NCI-H460 (cell line): ENCODE results near the gene GTF3C2. TPM values are rescaled to one million over a fixed set of nuclear protein-coding genes. Genes with fewer than 3 reads are reported as not detected.
"Not testable (repeated sequence)": the region's sequence is repeated elsewhere in the genome, so short reads cannot be mapped to it uniquely, and the experiment has no call there.

ENCODE experiments used
- DNase-seq: peaks from one replicate; pipeline ENCODE4 v3.0.0-alpha.2; 2016; ENCODE audit warnings: low read depth; ENCODE audit errors: extremely low read depth
- total RNA-seq: library from RNA; depleted of rRNA; stranded (reverse); fragments of >200 nt; shearing (Covaris generic); gene quantifications from 2 replicates; pipeline ENCODE4 v1.2.3, GENCODE V29; 2014; rRNA removed

The GTF3C2 gene
- total RNA-seq, 1 experiment from 2014 or later: 66.5 TPM

DNA sequence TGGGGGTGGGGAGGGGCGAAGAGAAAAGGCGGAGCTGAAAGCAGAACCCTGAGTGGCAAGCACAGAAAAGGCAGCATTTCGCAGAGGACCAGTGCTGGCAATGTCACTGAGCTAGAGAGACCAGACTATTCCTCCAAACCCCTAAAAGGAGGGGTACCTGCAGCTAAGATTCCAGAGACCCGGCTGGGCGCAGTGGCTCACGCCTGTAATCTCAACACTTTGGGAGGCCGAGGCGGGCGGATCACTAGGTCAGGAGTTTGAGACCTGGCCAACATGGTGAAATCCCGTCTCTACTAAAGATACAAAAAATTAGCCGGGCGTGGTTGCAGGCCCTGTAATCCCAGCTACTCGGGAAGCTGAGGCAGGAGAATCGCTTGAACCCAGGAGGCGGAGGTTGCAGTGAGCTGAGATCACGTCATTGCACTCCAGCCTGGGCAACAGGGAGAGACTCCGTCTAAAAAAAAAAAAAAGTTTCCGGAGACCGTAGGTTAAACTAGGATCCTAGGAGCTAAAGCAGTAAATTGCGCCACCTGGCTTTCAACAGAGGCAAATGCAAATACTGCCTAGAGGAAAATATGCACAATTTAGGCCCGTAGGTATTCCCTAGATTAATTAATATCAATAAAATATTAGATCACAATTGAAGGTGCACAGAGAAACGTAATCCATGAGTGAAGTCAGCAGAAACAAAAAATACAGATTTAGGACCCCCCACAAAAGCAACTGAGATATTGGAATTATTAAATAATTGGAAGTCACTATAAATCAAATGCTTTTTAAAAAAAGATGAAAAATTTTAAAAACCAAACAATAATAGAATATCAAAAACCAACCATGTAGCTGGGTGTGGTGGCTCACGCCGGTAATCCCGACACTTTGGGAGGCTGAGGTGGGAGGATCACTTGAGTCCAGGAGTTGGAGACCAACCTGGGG is 53.2 kb downstream of the GTF3C2 start:
- peak; percentile 78 for DNase-seq

- not testable (repeated sequence) for DNase-seq
Measured at GRCh38 chr2:27300606-27301005, 56.0 kb downstream of the GTF3C2 start.

DNA sequence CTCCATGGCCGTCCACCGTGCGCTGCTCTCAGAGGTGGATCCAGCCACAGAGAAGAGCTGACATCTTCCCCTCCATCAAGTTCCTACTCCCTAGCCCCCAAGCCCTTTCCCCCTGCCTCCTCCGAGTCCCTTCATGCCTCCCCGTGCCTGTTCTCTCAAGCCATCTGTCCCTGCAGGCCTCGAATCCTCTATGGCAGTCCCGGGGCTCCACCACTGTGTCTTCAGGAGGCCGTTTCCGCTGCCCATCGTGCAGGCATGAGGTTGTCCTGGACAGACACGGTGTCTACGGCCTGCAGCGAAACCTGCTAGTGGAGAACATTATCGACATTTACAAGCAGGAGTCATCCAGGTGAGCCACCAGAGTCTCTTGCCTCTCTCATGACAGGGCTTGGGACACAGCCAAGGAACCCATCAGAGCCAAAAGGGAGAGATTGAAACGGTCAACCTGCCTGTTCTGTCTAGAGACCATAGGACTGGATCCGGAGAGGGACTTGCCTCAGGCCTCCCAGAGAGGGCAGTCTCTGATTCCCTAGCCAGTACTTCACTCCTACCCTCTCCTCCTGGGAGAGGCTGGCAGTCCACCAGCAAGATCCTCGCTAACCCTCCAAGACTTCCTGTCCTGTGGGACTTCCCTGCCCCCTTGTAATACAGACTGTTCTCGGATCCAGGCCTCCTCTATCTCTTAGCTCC is 58.0 kb downstream of the GTF3C2 start:
- no peak for DNase-seq

- DNase-seq: no peak
Measured at GRCh38 chr2:27297195-27297594, 59.4 kb downstream of the GTF3C2 start.

GRCh38 chr2:27296481-27296880 is 60.1 kb downstream of the GTF3C2 start:
- DNase-seq: no peak

DNA sequence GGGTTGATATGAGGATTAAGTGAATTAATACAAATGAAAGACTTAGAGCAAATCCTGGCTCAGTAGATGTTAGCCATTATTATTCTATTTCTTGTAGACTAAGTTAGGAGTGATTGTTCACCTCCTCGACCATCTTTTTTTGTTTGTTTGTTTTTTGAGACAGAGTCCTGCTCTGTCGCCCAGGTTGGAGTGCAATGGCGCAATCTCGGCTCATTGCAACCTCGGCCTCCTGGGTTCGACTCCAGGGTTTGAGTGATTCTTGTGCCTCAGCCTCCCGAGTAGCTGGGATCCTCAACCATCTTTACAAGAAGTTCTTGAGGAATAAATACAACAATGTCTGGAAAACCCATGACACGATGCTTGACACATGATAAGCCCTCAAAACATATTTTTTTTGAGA is 61.6 kb downstream of the GTF3C2 start:
- DNase-seq: no peak

GRCh38 chr2:27291865-27292264 is 64.7 kb downstream of the GTF3C2 start:
- no peak for DNase-seq

- DNase-seq: no peak
Measured at GRCh38 chr2:27290549-27290948, 66.0 kb downstream of the GTF3C2 start.

GRCh38 chr2:27288610-27289009 is 68.0 kb downstream of the GTF3C2 start:
- DNase-seq: no peak

GRCh38 chr2:27285481-27285880 is 71.1 kb downstream of the GTF3C2 start:
- DNase-seq: no peak

DNA sequence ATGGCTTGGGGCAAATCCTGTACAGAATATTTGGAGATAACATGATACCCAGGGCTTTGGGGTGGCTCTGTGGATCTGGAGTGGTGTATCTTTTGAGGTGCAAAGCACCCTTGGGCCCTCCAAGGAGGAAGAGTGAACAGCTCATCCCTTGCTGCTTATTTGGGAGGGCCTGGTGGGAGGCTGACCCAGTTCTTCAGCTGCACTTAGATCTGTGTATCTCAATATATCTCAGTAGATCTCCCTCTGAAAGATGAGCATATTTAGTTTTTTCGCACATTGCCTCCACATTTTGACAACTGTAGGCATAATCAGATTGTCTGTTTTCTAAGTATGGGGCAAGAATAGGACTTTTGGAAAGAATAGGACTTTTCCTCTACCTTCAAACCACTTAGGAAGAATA is 71.6 kb downstream of the GTF3C2 start:
- no peak for DNase-seq

GRCh38 chr2:27282892-27283291 is 73.7 kb downstream of the GTF3C2 start:
- no peak for DNase-seq

- DNase-seq: no peak
Measured at GRCh38 chr2:27281855-27282559, 74.6 kb downstream of the GTF3C2 start, which contains the start of gene TRIM54. Gene TRIM54 (plus strand): TSS chr2:27282429. CDS start chr2:27282732, 303 bp downstream.

- no peak for DNase-seq
Measured at GRCh38 chr2:27281442-27281841, 75.1 kb downstream of the GTF3C2 start.

DNA sequence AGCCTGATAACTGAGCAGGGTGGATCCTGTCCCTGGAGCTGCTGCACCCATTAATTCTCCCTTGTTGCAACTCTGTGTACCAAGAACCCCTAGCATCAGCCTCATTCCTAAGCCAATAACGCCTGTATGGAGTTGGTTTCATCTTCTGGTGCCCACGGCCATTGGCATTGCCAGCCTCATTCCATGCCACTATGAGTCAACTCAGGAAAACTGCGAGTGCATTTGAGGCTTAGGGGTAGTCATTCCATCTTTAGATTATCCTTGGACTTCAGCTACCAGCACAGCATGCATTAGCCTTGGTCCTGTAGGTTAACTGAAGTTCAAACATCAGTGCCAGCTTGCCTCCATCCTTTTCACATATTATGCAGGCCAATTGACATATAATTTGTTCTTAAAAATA is 75.7 kb downstream of the GTF3C2 start:
- DNase-seq: no peak

GRCh38 chr2:27278010-27278409 is 78.6 kb downstream of the GTF3C2 start:
- DNase-seq: no peak

Other genes with a start within 250 kb of the GTF3C2 start
- gene CGREF1, start 237.6 kb downstream of the GTF3C2 start, total RNA-seq: 43.2 and 45.2 TPM in 2 replicates
- 1.4 and 1.7 TPM in 2 replicates for gene ABHD1, start 232.9 kb downstream of the GTF3C2 start, total RNA-seq
- 52.5 and 53.3 TPM in 2 replicates for gene PREB, start 222.1 kb downstream of the GTF3C2 start, total RNA-seq
- not detected in 2 replicates for gene PRR30, start 217.4 kb downstream of the GTF3C2 start, total RNA-seq
- not detected in 2 replicates for gene TCF23, start 207.8 kb downstream of the GTF3C2 start, total RNA-seq
- gene ATRAID, start 144.7 kb downstream of the GTF3C2 start, total RNA-seq: 219 and 271 TPM in 2 replicates
- gene SLC5A6, start 144.5 kb downstream of the GTF3C2 start, total RNA-seq: 49.7 and 51.8 TPM in 2 replicates
- gene CAD, start 139.4 kb downstream of the GTF3C2 start, total RNA-seq: 34.1 and 38.5 TPM in 2 replicates
- 0.50 and 0.75 TPM in 2 replicates for gene SLC30A3, start 93.7 kb downstream of the GTF3C2 start, total RNA-seq
- gene DNAJC5G, start 81.3 kb downstream of the GTF3C2 start, total RNA-seq: not detected in 2 replicates
- 0.12 TPM in 1 of 2 replicates, not detected in the other for gene TRIM54, start 74.3 kb downstream of the GTF3C2 start, total RNA-seq
- gene UCN, start 48.3 kb downstream of the GTF3C2 start, total RNA-seq: 4.6 and 6.8 TPM in 2 replicates
- 77.5 and 83.6 TPM in 2 replicates for gene MPV17, start 33.7 kb downstream of the GTF3C2 start, total RNA-seq
- 28.7 and 31.2 TPM in 2 replicates for gene EIF2B4, start 13.6 kb upstream of the GTF3C2 start, total RNA-seq
- gene SNX17, start 13.9 kb upstream of the GTF3C2 start, total RNA-seq: 80.9 and 88.7 TPM in 2 replicates
- gene ZNF513, start 24.0 kb upstream of the GTF3C2 start, total RNA-seq: 7.0 and 7.3 TPM in 2 replicates
- 108 and 112 TPM in 2 replicates for gene PPM1G, start 52.8 kb upstream of the GTF3C2 start, total RNA-seq
- gene NRBP1, start 71.9 kb upstream of the GTF3C2 start, total RNA-seq: 78.0 and 79.3 TPM in 2 replicates
- 0.69 and 1.0 TPM in 2 replicates for gene KRTCAP3, start 85.6 kb upstream of the GTF3C2 start, total RNA-seq
- 13.9 and 20.2 TPM in 2 replicates for gene IFT172, start 133.0 kb upstream of the GTF3C2 start, total RNA-seq
- gene FNDC4, start 138.4 kb upstream of the GTF3C2 start, total RNA-seq: not detected in 2 replicates
- not detected in 2 replicates for gene GCKR, start 140.1 kb upstream of the GTF3C2 start, total RNA-seq
- 12.4 and 15.8 TPM in 2 replicates for gene ZNF512, start 226.3 kb upstream of the GTF3C2 start, total RNA-seq